Measurements from ENCODE around the gene SFXN1. TPM values are rescaled to one million over a fixed set of nuclear protein-coding genes. Genes with fewer than 3 reads are reported as not detected.

The SFXN1 gene
- total RNA-seq, 2 experiments from 2014 or later = 133 to 138 TPM

- TF ChIP-seq, protein P1, sequence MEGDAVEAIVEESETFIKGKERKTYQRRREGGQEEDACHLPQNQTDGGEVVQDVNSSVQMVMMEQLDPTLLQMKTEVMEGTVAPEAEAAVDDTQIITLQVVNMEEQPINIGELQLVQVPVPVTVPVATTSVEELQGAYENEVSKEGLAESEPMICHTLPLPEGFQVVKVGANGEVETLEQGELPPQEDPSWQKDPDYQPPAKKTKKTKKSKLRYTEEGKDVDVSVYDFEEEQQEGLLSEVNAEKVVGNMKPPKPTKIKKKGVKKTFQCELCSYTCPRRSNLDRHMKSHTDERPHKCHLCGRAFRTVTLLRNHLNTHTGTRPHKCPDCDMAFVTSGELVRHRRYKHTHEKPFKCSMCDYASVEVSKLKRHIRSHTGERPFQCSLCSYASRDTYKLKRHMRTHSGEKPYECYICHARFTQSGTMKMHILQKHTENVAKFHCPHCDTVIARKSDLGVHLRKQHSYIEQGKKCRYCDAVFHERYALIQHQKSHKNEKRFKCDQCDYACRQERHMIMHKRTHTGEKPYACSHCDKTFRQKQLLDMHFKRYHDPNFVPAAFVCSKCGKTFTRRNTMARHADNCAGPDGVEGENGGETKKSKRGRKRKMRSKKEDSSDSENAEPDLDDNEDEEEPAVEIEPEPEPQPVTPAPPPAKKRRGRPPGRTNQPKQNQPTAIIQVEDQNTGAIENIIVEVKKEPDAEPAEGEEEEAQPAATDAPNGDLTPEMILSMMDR (IDR thresholded peaks at IDR 0.05) = no peak
- ATAC-seq (ENCODE audit: poor library complexity) = no peak
- Mint-ChIP-seq H3K36me3 (ENCODE audit: low read depth) (no peaks in the 10 kb centered on the region), H3K9me3 (no peaks in the 10 kb centered on the region), H3K27me3 (peaks cover 13% of the 10 kb centered on the region), H3K27ac (no peak overlapping the region), H3K4me1 (ENCODE audit: low read depth) (no peaks in the 10 kb centered on the region), H3K4me3 (no peak overlapping the region)
- H3K4me1 ChIP-seq (ENCODE audit: insufficient read depth, low read length) = no peaks in the 10 kb centered on the region
- CTCF ChIA-PET = no interaction called here
- no peak overlapping the region for H3K27ac ChIP-seq (ENCODE audit: low read depth in 1 of 2, low read length in 2 of 2)
- H3K9me3 ChIP-seq (ENCODE audit: control insufficient read depth in 1 of 2, insufficient read depth in 1 of 2, low read length in 2 of 2) = no peaks in the 10 kb centered on the region
- POLR2A ChIA-PET = no interaction called here
- H3K36me3 ChIP-seq (ENCODE audit: insufficient read depth, low read length) = no peaks in the 10 kb centered on the region
- no peak for DNase-seq
- intact Hi-C loops (cut with DNase I, micrococcal nuclease) = no loop called here
- H3K4me3 ChIP-seq (ENCODE audit: low read length) = no peak overlapping the region
- H3K27me3 ChIP-seq (ENCODE audit: control insufficient read depth in 1 of 2, insufficient read depth in 2 of 2, low read length in 2 of 2) = no peaks in the 10 kb centered on the region
These were observed 7.2 kb upstream of the SFXN1 start for GRCh38 chr5:175471196-175471595.

- H3K9me3 Mint-ChIP-seq = no peaks in the 10 kb centered on the region
- H3K27ac ChIP-seq (ENCODE audit: low read depth in 1 of 2, low read length in 2 of 2) = no peak overlapping the region
- no peaks in the 10 kb centered on the region for H3K9me3 ChIP-seq (ENCODE audit: control insufficient read depth in 1 of 2, insufficient read depth in 1 of 2, low read length in 2 of 2)
- H3K27me3 Mint-ChIP-seq = peaks cover 13% of the 10 kb centered on the region
- H3K36me3 ChIP-seq (ENCODE audit: insufficient read depth, low read length) = no peaks in the 10 kb centered on the region
- CTCF ChIA-PET = no interaction called here
- no peaks in the 10 kb centered on the region for H3K4me1 Mint-ChIP-seq (ENCODE audit: low read depth)
- DNase-seq (peak in 2 of 14 experiments; percentile 30 to 39), ATAC-seq (ENCODE audit: poor library complexity) (no peak)
- no peaks in the 10 kb centered on the region for H3K4me1 ChIP-seq (ENCODE audit: insufficient read depth, low read length)
- no peak overlapping the region for H3K4me3 ChIP-seq (ENCODE audit: low read length)
- POLR2A ChIA-PET = no interaction called here
- no peaks in the 10 kb centered on the region for H3K36me3 Mint-ChIP-seq (ENCODE audit: low read depth)
- H3K4me3 Mint-ChIP-seq = no peak overlapping the region
- no peaks in the 10 kb centered on the region for H3K27me3 ChIP-seq (ENCODE audit: control insufficient read depth in 1 of 2, insufficient read depth in 2 of 2, low read length in 2 of 2)
- TF ChIP-seq, protein P1 (IDR thresholded peaks at IDR 0.05) = no peak
- no peak overlapping the region for H3K27ac Mint-ChIP-seq
- intact Hi-C loops (cut with DNase I, micrococcal nuclease) = no loop called here
These were observed 6.7 kb upstream of the SFXN1 start for GRCh38 chr5:175471628-175472027.

GRCh38 chr5:175472378-175472777, 6.0 kb upstream of the SFXN1 start:
- POLR2A ChIA-PET = no interaction called here
- DNase-seq (no peak), ATAC-seq (ENCODE audit: poor library complexity) (no peak)
- no peaks in the 10 kb centered on the region for H3K9me3 Mint-ChIP-seq
- Histone ChIP-seq H3K27me3 (ENCODE audit: control insufficient read depth in 1 of 2, insufficient read depth in 2 of 2, low read length in 2 of 2) (no peaks in the 10 kb centered on the region), H3K4me1 (ENCODE audit: insufficient read depth, low read length) (no peaks in the 10 kb centered on the region), H3K9me3 (ENCODE audit: control insufficient read depth in 1 of 2, insufficient read depth in 1 of 2, low read length in 2 of 2) (no peaks in the 10 kb centered on the region), H3K27ac (ENCODE audit: low read depth in 1 of 2, low read length in 2 of 2) (no peak overlapping the region), H3K4me3 (ENCODE audit: low read length) (no peak overlapping the region), H3K36me3 (ENCODE audit: insufficient read depth, low read length) (no peaks in the 10 kb centered on the region)
- no peak overlapping the region for H3K27ac Mint-ChIP-seq
- H3K27me3 Mint-ChIP-seq = peaks cover 13% of the 10 kb centered on the region
- H3K4me1 Mint-ChIP-seq (ENCODE audit: low read depth) = peaks cover 1% of the 10 kb centered on the region
- CTCF ChIA-PET = no interaction called here
- TF ChIP-seq, protein P1 (IDR thresholded peaks at IDR 0.05) = no peak
- H3K36me3 Mint-ChIP-seq (ENCODE audit: low read depth) = no peaks in the 10 kb centered on the region
- H3K4me3 Mint-ChIP-seq = no peak overlapping the region
- intact Hi-C loops (cut with DNase I, micrococcal nuclease) = no loop called here

Data from CD4-positive, alpha-beta T cell (primary cell).